DND-41 (cell line): Measurements from ENCODE around the gene GMPPB.

ENCODE experiments used
- CTCF ChIP-seq: IDR thresholded peaks from 2 replicates; pipeline ENCODE4 v1.5.1; 2012; ENCODE audit warnings: borderline replicate concordance, low read length, moderate library complexity, mild to moderate bottlenecking; ENCODE audit not compliant: poor library complexity, severe bottlenecking; ENCODE audit errors: extremely low read depth
- EZH2 ChIP-seq: IDR thresholded peaks from 3 replicates; pipeline ENCODE4 v1.6.1; 2012; ENCODE audit warnings: borderline replicate concordance, low read depth, mild to moderate bottlenecking, moderate library complexity, low read length, inconsistent platforms; ENCODE audit not compliant: severe bottlenecking

GRCh38 chr3:49704629-49705028, 19.1 kb downstream of the GMPPB start:
- TF ChIP-seq CTCF, result no peak
- no peak for TF ChIP-seq EZH2
